Activated T-helper 1 cell treated with anti-CD3 and anti-CD28 coated beads, Interleukin-2, amount 50 U/mL, for 16 hours (primary cell): ENCODE results near the gene MEX3C.

Source experiments
- DNase-seq, 2 donors: peaks; one replicate each; pipeline ENCODE4 v3.0.0-alpha.2; 2020; ENCODE audit warnings: low read depth in 1 of 2, low spot score in 1 of 2

Gene MEX3C

DNA sequence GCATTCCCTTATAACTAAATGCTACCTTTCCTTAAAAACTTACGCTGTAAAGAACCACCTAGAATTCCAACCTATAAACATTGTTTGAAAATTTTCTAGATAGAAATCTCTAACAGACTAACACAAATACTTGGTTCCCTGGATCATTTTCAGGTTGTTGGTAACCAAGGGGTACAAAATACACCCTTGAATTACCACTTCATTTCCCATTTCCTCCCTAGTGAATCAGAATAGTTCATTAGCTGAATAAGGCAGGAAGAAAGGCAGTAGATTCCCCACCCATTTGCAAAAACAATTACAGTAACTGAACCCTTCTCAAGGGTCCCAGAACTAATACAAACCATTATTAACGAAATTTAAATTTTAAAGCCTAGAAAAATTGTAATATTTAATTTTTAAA lies 5.5 kb downstream of the MEX3C start:
- DNase-seq = no peak

DNA sequence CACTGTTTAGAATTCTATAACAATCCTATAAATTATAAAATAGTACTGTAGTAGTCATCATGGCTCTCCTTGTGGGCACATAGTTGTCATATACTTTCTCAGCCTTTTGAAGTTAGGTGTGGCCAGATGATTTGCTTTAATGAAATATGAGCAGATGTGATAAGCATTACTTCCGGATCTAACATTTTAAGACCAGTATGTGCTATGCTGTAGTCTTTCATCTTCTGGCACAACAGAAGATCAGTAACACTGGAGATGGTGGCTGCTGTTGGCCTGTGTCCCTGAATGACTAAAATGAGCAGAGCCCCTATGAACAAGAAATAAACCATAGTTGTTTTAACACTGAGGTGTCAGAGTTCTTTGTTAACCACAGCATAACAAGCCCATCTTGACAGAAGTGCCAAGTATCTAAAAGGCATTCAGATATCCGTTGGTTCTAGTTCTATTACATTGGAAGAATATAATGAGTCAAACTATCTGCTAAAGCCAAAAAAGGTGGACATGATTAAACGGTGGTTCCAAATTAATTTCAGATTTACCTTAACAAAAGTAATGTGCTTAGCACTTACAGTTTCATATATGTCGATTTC lies 6.3 kb downstream of the MEX3C start:
- DNase-seq = no peak

DNA sequence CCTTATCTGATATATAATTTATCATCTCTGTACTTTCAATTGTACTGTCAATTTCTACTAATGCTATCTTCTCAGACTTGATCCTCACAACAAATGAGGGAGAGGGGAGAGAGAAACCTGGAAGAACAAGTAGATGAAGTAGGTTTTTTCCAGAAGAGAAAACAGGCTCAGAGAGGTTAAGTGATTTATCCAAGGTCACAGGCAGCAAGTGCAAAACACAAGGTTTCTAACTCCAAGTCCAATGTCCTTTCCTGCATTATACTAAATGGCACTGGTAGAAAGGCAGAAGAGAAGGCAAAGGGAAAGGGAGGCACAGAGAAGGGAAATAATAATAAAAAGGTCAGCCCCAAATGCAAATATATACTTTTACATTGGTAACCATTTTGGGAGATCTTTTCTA lies 7.5 kb downstream of the MEX3C start:
- no peak for DNase-seq

DNA sequence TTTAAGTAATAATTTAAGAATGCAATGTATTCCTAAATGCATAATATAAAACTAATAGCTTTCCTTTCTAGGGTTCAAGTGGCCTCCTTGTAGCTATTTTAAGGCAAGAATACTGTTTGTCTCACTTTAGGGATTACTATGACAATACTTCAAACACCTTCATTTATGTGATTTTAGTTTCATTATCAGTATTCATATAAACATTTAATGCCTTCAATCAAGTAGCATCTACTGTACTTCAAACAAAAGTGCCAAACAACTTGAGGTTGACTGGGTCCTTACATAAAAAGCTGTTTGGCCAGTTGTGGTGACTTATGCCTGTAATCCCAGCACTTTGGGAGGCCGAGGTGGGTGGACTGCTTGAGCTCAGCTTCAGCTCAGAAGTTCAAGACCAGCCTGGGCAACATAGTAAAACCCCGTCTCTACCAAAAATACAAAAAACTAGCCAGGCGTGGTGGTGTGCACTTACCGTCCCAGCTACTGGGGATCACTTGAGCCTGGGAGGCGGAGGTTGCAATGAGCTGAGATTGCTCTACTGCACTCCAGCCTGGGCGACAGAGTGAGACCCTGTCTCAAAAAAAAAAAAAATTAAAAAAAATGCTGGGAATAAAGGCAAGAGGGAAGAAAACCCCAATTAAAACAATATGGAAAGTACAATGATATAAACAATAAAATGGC lies 9.3 kb downstream of the MEX3C start:
- no peak for DNase-seq

DNA sequence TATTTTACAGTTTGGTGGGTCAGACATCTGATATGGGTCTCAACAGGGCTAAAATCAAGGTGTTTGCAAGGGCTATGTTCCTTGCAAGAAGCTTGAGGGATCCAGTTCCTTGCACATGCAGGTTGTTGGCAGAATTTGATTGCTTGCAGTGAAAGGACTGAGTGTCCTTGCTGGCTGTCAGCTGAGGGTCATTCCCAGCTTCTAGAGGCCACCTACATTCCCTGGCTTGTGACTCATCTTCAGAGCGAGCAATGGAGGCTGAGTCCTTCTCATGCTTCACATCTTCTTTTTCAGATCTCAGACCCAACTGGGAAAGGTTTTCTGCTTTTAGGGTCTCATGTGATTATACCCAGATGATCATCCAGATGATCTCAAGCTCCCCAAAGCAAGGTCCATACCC lies 12.4 kb downstream of the MEX3C start:
- DNase-seq = no peak

DNA sequence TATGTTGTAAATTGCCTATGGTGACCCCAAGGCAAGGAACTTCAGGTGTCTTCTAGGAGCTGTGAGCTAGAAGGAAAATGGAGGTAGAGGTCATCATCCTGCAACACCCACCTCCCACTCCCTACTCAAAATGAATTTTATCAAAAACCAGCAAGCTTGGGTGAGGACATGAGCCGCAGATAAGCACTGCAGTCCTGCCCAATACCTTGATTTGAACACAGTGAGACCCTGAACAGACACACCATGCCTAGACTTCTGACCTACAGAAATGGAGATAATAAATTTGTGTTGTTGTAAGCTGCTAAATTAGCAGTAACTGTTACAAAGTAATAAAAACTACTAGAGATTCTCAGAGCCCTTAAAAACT lies 13.4 kb downstream of the MEX3C start:
- no peak for DNase-seq

DNA sequence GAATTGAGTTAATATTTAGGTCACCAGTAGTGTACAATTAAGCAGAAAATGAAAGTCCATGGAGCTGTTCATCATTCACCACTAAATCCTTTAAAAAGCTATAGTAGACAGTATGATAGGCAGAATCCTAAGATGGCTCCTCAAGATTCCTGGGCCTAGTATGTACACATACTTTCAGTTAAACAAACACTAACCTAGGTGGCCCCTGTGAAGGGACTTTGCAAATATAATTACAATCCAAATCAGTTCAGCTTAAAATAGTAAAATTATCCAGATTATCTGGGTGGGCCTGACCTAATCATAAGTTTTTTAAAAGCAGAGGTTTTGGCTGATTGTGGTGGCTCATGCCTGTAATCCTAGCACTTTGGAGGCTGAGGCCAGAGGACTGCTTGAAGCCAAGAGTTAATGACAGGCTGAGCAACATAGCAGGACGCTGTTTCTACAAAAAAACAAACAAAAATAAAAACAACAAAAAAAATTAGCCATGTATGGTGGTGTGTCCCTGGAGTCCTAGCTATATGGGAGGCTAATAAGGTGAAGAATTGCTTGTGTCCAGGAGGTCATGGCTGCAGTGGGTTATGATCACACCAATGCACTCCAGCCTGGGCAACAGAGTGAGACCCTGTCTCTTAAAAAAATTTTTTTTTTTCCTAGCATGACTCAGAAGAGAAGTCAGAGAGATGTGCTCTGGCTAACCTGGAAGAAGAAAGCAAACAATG lies 13.9 kb downstream of the MEX3C start:
- DNase-seq = no peak

DNA sequence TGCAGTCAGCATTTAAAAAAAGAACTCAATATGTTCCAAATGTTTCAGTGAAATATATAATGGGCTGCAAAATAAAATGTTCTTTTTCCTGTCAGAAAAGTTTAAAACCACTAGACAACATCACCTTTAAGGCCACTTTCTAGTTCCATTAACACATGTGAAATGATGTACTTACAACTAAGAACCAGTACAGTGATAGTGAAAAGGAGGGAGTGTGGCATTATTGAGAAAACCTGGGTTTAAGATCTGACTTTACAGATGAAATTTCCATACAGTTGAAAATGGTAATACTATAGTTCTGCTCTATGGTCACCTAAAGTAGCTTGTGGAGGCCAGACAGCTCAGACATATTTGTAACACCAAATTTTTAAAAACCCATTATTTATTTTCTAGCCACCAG lies 14.7 kb downstream of the MEX3C start:
- no peak for DNase-seq

DNA sequence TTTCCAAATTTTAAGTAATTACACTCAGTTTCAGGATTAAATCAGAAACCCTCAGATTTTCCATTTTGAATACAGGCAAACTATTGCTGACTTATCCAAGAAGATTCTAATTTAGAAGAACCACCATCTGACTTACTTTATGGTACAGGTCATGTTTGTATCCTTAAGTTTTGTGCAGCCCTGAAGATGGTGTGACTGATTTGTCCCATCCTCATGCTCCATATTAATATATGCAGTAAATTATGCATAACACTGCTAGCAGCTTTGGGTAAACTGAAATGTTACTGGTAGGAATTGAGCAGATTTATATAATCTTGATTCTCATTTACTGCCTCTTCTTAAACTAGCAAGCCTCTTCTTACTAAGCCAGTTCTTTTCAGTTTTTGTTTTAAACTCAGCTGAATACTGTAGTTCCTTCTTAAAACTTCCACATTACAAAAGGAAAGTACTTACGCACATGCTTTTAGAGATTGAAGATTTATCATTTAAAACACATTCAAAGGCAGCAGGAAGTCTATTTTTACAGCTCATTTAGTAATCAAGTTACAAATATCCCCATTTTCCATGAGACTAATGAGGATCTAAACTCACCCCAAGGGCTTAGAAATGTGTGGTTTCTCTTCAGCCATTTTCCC lies 25.7 kb downstream of the MEX3C start:
- no peak for DNase-seq

DNA sequence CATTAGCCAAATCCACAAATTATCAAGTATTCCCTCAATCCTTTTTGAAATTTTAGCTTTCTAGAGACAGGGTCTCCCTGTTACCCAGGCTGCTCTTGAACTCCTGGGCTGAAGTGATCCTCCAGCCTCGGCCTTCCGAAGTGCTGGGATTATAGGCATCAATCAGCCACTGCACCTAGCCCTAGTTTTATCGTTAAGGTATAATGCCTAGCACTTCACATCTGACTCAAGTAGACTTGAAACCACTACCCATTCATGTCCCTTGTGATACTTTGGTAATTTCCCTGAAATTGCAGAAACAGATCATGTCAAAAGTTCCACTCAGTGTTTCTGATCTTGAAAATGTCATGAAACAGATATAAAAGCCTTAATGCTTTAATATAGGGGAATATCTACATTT lies 26.3 kb downstream of the MEX3C start:
- no peak for DNase-seq

DNA sequence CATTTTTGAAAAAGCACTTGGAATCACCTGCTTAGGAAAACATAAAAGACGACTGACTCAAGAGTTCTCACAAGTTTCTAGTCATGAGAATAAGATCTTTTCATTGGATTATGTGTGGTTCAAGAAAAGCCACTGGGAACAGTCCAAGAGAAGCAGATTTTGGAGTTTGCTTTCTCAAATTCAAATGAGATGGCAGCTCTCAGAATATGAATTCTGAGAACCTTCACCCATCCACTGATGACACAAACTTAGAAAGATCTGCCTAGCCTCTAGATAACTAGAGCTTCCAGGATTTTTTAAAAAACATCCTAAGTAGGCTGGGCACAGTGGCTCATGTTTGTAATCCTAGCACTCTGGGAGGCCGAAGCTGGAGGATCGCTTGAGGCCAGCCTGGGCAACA lies 26.8 kb downstream of the MEX3C start:
- no peak for DNase-seq

DNA sequence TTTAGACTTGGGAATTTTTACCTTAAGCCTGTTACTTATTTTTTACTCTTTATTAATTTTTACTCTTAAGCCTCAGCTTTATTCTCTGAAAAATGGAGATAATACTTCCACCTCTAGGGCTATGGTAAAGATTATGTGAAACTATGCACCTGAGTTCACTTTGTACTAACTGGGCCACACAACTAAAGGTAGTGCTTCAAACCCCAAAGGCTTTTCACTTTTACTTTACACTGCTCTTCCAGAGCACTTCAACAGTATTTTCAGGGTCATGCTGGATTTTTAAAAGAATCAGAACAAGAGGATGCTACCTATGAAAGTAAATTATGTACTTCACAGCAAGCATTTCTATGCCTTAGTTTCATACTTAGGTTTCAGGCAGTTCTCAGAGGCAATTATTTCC lies 27.8 kb downstream of the MEX3C start:
- DNase-seq = no peak

DNA sequence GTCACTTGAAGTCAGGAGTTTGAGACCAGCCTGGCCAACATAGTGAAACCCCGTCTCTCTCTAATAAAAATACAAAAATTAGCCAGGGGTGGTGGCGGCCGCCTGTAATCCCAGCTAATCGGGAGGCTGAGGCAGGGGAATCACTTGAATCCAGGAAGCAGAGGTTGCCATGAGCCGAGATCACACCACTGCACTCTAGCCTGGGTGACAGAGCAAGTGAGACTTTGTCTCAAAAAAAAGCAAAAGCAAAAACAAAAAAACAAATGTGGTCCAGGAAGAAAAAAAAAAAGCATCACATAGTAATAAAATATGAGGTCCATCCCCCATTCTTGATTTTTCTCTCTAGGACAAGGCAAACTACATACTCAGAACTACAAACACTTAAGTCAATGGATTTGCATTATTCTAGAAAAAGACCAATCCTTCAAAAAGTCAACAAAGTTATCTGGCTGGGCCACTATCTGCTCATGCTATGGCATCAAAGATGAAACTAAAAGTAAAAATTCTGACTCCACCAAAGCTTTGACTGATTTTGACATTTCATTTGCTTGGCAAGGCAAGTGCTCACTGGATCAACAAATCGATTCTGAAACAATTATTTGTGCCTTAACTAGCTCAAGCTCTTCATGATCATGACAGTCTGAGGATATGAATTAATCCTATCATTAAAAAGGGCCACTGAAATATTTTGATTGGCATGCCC lies 28.4 kb downstream of the MEX3C start:
- DNase-seq = no peak

DNA sequence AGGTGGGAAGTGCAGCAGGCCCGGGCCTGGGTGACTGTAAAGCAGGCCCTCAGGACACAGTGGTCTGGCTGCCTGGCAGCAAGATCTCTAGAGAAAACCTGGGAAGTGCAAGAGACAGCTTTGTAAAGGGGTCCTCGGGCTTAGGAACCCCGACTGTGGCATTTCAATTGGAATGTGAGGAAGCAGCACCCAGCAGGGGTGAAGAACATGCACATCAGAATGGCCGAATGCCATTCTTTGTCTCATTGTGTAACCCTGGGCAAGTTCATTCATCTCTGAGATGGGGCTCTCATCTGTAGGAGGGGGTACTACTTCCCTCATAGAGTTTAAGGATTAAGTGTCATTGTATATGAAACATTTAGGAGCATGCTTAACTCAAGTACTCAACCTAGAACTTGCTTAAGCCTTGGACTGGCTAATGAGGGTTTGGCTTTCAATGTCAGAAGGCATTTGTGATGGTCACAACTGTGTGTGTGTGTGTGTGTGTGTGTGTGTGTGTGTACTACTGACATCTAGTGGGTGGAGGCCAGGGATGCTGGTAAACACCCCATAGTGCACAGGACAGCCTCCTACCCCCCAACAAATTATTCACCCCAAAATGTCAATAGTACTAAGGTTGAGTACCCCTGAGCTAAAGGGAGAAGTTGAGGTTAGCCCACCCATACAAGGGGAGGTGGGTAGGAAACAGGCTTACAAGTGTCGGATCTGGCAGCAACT lies 29.3 kb downstream of the MEX3C start:
- no peak for DNase-seq

DNA sequence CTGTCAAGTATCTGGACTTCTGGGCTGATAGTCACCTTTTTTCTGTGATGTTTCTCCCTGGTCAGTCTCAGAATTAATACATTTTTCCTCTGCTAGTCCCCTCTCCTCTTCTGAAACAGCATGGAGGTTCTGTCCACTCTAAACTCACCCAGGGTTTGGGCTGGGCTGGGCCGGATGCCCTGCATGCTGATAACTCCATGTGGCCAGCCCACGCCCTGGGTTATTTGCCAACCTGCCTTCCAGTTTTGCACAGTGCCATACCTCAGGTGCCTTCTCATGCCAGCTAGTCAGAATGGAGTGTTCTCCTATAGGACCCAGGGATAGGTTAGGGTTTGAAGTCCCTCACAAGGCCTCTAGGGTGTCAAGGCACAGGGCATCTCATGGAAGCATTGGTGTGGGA lies 32.2 kb downstream of the MEX3C start:
- no peak for DNase-seq

DNA sequence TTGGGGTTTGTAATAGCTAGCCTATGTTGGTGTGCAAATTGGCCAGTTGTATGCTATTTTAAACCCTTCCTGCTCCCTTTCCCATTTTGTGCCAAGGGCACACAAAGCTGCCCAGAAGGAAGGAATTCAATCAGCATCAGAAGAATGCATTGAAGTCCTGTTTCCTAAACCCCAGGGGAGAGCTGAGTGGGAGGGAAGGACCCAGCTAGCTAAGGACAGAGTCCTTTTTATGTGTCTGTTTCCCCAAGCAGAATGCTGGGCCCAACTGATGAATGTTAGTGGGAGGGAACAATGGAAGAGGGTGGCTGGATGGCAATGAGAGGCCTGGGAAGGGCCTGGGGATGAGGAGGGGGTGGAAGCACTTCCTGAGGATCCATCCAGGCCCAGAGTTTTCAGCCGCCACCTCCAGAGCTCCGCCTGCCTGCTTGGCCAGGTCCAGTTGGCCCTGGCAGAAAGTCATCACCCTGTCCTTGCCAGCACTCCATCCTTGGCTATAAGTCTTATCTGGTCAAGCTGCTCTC lies 32.7 kb downstream of the MEX3C start:
- DNase-seq = no peak

DNA sequence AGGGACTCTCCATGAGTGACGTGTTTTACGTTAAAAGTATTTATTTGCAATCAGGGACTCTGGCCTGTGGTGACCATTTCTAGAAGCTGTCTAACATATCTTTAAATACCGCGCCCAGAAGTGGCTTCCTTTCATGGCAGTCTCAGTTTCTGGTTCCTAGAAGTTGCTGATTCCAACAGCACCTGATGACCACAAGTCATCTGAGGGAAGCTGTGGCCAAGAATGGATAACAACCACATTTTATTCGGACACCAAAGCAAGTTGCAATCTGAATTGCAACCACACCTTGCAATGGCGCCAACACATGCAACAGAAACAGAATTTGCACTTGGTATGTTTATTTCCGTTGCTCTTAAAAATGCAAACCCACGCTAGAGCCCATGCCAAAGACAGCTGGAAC lies 33.1 kb downstream of the MEX3C start:
- DNase-seq = no peak

DNA sequence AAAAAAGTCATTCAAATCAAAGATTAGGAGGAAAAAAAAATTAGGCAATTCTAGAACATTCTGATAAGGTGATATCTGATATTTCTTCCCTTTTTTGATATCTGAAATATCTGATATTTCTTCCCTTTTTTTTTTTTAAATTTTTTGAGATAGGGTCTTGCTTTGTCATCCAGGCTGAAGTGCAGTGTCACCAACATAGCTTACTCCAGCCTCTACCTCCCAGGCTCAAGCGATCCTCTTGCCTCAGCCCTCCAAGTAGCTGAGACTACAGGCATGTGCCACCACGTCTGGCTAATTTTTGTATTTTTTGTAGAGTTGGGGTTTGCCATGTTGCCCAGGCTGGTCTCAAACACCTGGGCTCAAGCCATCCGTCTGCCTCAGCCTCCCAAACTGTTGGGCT lies 33.9 kb downstream of the MEX3C start:
- DNase-seq = no peak

DNA sequence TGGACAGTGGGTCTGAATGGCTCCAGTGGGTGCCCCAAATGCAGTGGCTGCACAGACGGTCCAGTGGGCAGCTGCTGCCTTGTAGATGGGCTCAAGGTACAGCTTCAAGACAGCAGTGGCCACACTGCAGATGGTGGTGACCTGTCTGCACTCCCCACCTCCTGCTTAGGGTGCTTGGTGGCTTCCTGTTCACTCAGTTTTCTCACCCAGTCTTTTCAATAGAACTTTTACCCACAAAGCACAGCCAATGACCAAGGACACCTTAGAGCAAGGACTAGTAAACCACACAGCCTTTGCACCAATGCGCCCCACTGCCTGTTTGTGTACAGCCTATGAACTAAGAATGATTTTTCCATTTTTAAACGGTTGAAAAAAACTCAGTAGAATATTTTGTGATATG lies 34.9 kb downstream of the MEX3C start:
- DNase-seq = no peak

DNA sequence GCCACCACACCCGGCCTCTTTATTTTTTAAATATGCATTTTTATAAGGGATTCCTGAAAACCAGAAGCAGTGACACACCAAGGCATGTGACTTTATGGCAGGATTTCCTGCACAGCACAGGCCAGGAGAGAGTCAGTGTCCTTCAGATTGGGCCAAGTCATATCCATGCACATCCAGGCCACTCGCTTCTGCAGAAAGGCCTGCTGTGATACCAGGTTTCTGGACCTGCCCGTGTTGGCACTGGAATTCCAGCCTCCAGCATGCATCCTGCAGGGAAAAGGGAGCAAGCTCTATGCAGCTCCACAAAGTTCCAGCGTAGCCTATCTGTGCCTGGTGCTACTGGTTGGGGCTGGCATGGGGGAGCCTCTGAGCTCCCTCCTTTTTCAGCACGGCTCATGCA lies 36.8 kb downstream of the MEX3C start:
- DNase-seq = no peak

DNA sequence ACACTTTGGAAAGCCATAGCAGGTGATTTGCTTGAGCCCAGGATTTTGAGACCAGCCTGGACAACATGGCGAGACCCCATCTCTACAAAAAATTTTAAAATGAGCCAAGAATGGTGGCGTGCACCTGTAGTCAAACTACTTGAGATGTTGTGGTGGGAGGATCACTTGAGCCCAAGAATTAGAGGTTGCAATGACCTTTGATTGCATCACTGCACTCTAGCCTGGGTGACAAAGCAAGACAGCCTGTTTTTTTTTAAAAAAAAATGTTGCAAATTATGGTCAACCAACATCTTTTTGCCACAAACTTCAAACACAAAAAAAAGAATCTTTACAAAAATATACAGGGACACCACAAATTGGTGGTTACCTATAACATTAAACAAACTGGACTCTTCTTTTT lies 40.3 kb downstream of the MEX3C start:
- no peak for DNase-seq
